HG03095 (cell line): ENCODE data around the gene CCDC146.
A peak's percentile ranks its signal among the peaks of the same experiment; 100 is the strongest.
"Not testable (repeated sequence)": the region's sequence is repeated elsewhere in the genome, so short reads cannot be mapped to it uniquely, and the experiment has no call there.

Experiments used
- ATAC-seq: cut with Tn5 transposase; IDR thresholded peaks from one replicate; pipeline ENCODE4 v1.9.1; 2021; ENCODE audit warnings: moderate library complexity; ENCODE audit not compliant: unreplicated experiment

Gene CCDC146

GRCh38 chr7:77326131-77326530 lies 203.7 kb downstream of the CCDC146 start:
- no peak for ATAC-seq

- ATAC-seq, result no peak
These were observed 204.9 kb downstream of the CCDC146 start for GRCh38 chr7:77327067-77327931.

GRCh38 chr7:77327932-77328628 lies 205.7 kb downstream of the CCDC146 start:
- no peak for ATAC-seq

- no peak for ATAC-seq
These were observed 206.3 kb downstream of the CCDC146 start for GRCh38 chr7:77328669-77329068.

- no peak for ATAC-seq
These were observed 207.2 kb downstream of the CCDC146 start for GRCh38 chr7:77329466-77330168.

GRCh38 chr7:77330169-77330882 lies 207.9 kb downstream of the CCDC146 start:
- ATAC-seq, result peak; percentile 72

- ATAC-seq, result peak; percentile 60
These were observed 209.7 kb downstream of the CCDC146 start for GRCh38 chr7:77331938-77332695.

GRCh38 chr7:77334039-77334438 lies 211.6 kb downstream of the CCDC146 start:
- not testable (repeated sequence) for ATAC-seq

- no peak for ATAC-seq
These were observed 213.2 kb downstream of the CCDC146 start for GRCh38 chr7:77335581-77335980.

GRCh38 chr7:77337456-77337990 lies 215.1 kb downstream of the CCDC146 start:
- no peak for ATAC-seq

- no peak for ATAC-seq
These were observed 215.8 kb downstream of the CCDC146 start for GRCh38 chr7:77338260-77338659.

- no peak for ATAC-seq
These were observed 216.6 kb downstream of the CCDC146 start for GRCh38 chr7:77338883-77339629.

- ATAC-seq, result no peak
These were observed 217.3 kb downstream of the CCDC146 start for GRCh38 chr7:77339726-77340125.
